SK-N-SH (cell line): ENCODE results near the gene VENTX. TPM values are rescaled to one million over a fixed set of nuclear protein-coding genes. Genes with fewer than 3 reads are reported as not detected.

Source experiments
- CTCF ChIA-PET: fragments of 300-600, 350-600 bp; formaldehyde crosslinking; extraction: SDS; loops from one replicate; lab custom pipeline; 2021; lab: Yijun Ruan, JAX
- POLR2A ChIA-PET: fragments of 350-600 bp; sonication (Branson Sonifier 250); formaldehyde crosslinking; extraction: SDS; loops from one replicate; lab custom pipeline; 2020; ENCODE audit warnings: antibody characterized with exemption, inconsistent platforms; lab: Yijun Ruan, JAX
- DNase-seq: peaks from one replicate; pipeline ENCODE4 v3.0.0; 2012
- H2AFZ ChIP-seq: fragments of 200-600 bp; sonication (generic); 2 replicates; pipeline ENCODE4 v1.8.1; 2016; ENCODE audit warnings: antibody characterized with exemption, mild to moderate bottlenecking, low read depth
- H3F3A ChIP-seq: fragments of 200-600 bp; sonication (generic); replicated peaks from 2 replicates; pipeline ENCODE3; 2016; ENCODE audit warnings: antibody characterized with exemption, mild to moderate bottlenecking; ENCODE audit not compliant: insufficient read depth
- H3K27ac ChIP-seq, 2 experiments: fragments of 200-500 bp in 1 of 2; fragments of 200-600 bp in 1 of 2; sonication (Bioruptor generic) in 1 of 2; sonication (generic), shearing (Covaris generic) in 1 of 2; 2 replicates each; pipeline versions ENCODE4 v1.5.1 to v1.6.1; 2014 to 2016; ENCODE audit warnings: low read depth in 2 of 2, inconsistent platforms in 1 of 2, low read length in 1 of 2, mild to moderate bottlenecking in 1 of 2, mixed read lengths in 1 of 2
- H3K27me3 ChIP-seq: fragments of 200-600 bp; sonication (generic), shearing (Covaris generic); 2 replicates; pipeline ENCODE4 v1.6.1; 2016; ENCODE audit warnings: mixed run types; ENCODE audit not compliant: insufficient read depth
- H3K36me3 ChIP-seq, 2 experiments: fragments of 200-500 bp in 1 of 2; fragments of 200-600 bp in 1 of 2; sonication (Bioruptor generic) in 1 of 2; sonication (generic) in 1 of 2; replicated peaks in 1 of 2; 2 replicates each; pipeline versions ENCODE3 to v1.5.1; 2014 to 2016; ENCODE audit warnings: low read length in 1 of 2, mild to moderate bottlenecking in 1 of 2; ENCODE audit not compliant: insufficient read depth in 2 of 2, control insufficient read depth in 1 of 2
- H3K4me1 ChIP-seq, 2 experiments: fragments of 200-500 bp in 1 of 2; fragments of 200-600 bp in 1 of 2; sonication (Bioruptor generic) in 1 of 2; sonication (generic), shearing (Covaris generic) in 1 of 2; 2 replicates each; pipeline versions ENCODE4 v1.5.1 to v1.6.1; 2014 to 2016; ENCODE audit warnings: low read depth in 1 of 2, low read length in 1 of 2, mixed run types in 1 of 2; ENCODE audit not compliant: insufficient read depth in 2 of 2, control insufficient read depth in 1 of 2
- H3K4me2 ChIP-seq: fragments of 200-600 bp; sonication (generic), shearing (Covaris generic); 2 replicates; pipeline ENCODE4 v1.6.1; 2017; ENCODE audit warnings: mixed run types
- H3K4me3 ChIP-seq, 2 experiments: fragments of 200-500 bp in 1 of 2; fragments of 200-600 bp in 1 of 2; sonication (Bioruptor generic) in 1 of 2; sonication (generic), shearing (Covaris generic) in 1 of 2; 2 replicates each; pipeline versions ENCODE4 v1.5.1 to v1.8.1; 2014 to 2016; ENCODE audit warnings: low read depth in 2 of 2, inconsistent platforms in 1 of 2, low read length in 1 of 2, mild to moderate bottlenecking in 1 of 2, mixed read lengths in 1 of 2, moderate library complexity in 1 of 2
- H3K79me2 ChIP-seq: fragments of 200-600 bp; sonication (generic); 2 replicates; pipeline ENCODE4 v1.8.1; 2017; ENCODE audit warnings: mild to moderate bottlenecking; ENCODE audit not compliant: insufficient read depth
- H3K9ac ChIP-seq: fragments of 200-600 bp; sonication (generic); 2 replicates; pipeline ENCODE4 v1.6.1; 2017; ENCODE audit warnings: mixed run types
- H3K9me2 ChIP-seq: fragments of 200-600 bp; sonication (generic); 2 replicates; pipeline ENCODE4 v1.6.1; 2017; ENCODE audit warnings: mixed run types
- H3K9me3 ChIP-seq: fragments of 200-600 bp; sonication (generic); 2 replicates; pipeline ENCODE4 v1.6.1; 2017; ENCODE audit warnings: mixed run types, mild to moderate bottlenecking, moderate library complexity
- H4K20me1 ChIP-seq: fragments of 200-600 bp; sonication (generic); 2 replicates; pipeline ENCODE4 v1.6.1; 2017; ENCODE audit warnings: mild to moderate bottlenecking, mixed run types; ENCODE audit not compliant: insufficient read depth
- EP300 ChIP-seq, 2 experiments: IDR thresholded peaks; 2 replicates each; pipeline versions ENCODE4 v1.4.0 to v1.6.1; 2012; ENCODE audit warnings: borderline replicate concordance in 1 of 2, low read depth in 1 of 2, low read length in 1 of 2
- IRF3 ChIP-seq: fragments of 150-350 bp; IDR thresholded peaks from 2 replicates; pipeline ENCODE4 v1.6.1; 2016; ENCODE audit warnings: mild to moderate bottlenecking, low read depth, low read length
- MAX ChIP-seq: IDR thresholded peaks from 2 replicates; pipeline ENCODE4 v1.4.0; 2012; ENCODE audit warnings: low read depth
- NRF1 ChIP-seq: IDR thresholded peaks from 2 replicates; pipeline ENCODE4 v1.6.1; 2012; ENCODE audit warnings: low read depth, mild to moderate bottlenecking, low read length
- PBX3 ChIP-seq: IDR thresholded peaks from 2 replicates; pipeline ENCODE4; 2012
- REST ChIP-seq: IDR thresholded peaks from 2 replicates; pipeline ENCODE4 v1.6.1; 2012; ENCODE audit warnings: mild to moderate bottlenecking, low read depth, low read length, moderate library complexity
- RXRA ChIP-seq: IDR thresholded peaks from 2 replicates; pipeline ENCODE4 v1.4.0; 2012; ENCODE audit warnings: low read depth, mild to moderate bottlenecking, borderline replicate concordance
- SIN3A ChIP-seq: IDR thresholded peaks from 2 replicates; pipeline ENCODE4 v1.6.1; 2012; ENCODE audit warnings: low read depth, mild to moderate bottlenecking, low read length, moderate library complexity, borderline replicate concordance
- TCF12 ChIP-seq: IDR thresholded peaks from 2 replicates; pipeline ENCODE4 v1.4.0; 2012
- WGBS: methylation state at CpG from one replicate; pipeline ENCODE4 v1.1.6; 2017; ENCODE audit warnings: low lambda C conversion rate; 5-methylcytosine and 5-hydroxymethylcytosine counted together
- polyA plus RNA-seq, 3 experiments: library from polyadenylated mRNA; depleted of rRNA; stranded (reverse); fragments of >200 nt; gene quantifications; 2 replicates each; pipeline ENCODE4 v1.2.3, GENCODE V29; 2012

VENTX gene
- polyA plus RNA-seq, 1 of the 3 experiments (the other 2 are of a cell fraction), result not detected

- TF ChIP-seq SIN3A, result no peak
- TF ChIP-seq TCF12, result no peak
- no peak for TF ChIP-seq EP300 (IDR thresholded peaks at IDR 0.05; ENCODE audit: borderline replicate concordance in 1 of 2, low read depth in 1 of 2, low read length in 1 of 2)
- TF ChIP-seq MAX, result no peak
- TF ChIP-seq IRF3, result no peak
- no peak for TF ChIP-seq NRF1
- no peak for TF ChIP-seq RXRA
Observed at GRCh38 chr10:133213641-133214467, 23.8 kb upstream of the VENTX start (continued).

- H3K27me3 ChIP-seq, result peaks cover 59% of the 10 kb centered on the region
- no peaks in the 10 kb centered on the region for H3K9me2 ChIP-seq
- POLR2A ChIA-PET, result no interaction called here
- no peak overlapping the region for H2AFZ ChIP-seq
- H3K4me2 ChIP-seq, result no peak overlapping the region
- no peaks in the 10 kb centered on the region for H3K9me3 ChIP-seq
- 45% methylated on average over 15 of the region's 28 CpGs for WGBS
- H3K4me1 ChIP-seq, result no peaks in the 10 kb centered on the region
- CTCF ChIA-PET, result no interaction called here
- no peak overlapping the region for H3K4me3 ChIP-seq
- no peak overlapping the region for H3K27ac ChIP-seq
- H3K36me3 ChIP-seq, result no peaks in the 10 kb centered on the region
- no peaks in the 10 kb centered on the region for H3K79me2 ChIP-seq
- H3K9ac ChIP-seq, result no peak overlapping the region
- no peaks in the 10 kb centered on the region for H4K20me1 ChIP-seq
- H3F3A ChIP-seq, result no peaks in the 10 kb centered on the region
- TF ChIP-seq PBX3 (no peak), REST (no peak)
- DNase-seq, result no peak
Observed at GRCh38 chr10:133214468-133215410, 22.9 kb upstream of the VENTX start.
